A375 (cell line): ENCODE data around the gene XPR1. TPM values are rescaled to one million over a fixed set of nuclear protein-coding genes. Genes with fewer than 3 reads are reported as not detected.

Experiments
- small RNA-seq: library from RNA; depleted of rRNA; stranded (forward); fragments of <200 nt; gene quantifications from one replicate; pipeline ENCODE3, GENCODE V24; 2014
- total RNA-seq: library from RNA; depleted of rRNA; stranded (reverse); fragments of >200 nt; shearing (Covaris generic); gene quantifications from 2 replicates; pipeline ENCODE4 v1.2.3, GENCODE V29; 2014; rRNA removed

XPR1 gene
- 19.2 and 25.2 TPM in 2 replicates for total RNA-seq

GRCh38 chr1:180631766-180632325, at the start of gene XPR1:
Gene XPR1 (plus strand): TSS chr1:180632022. CDS start chr1:180632202, 180 bp downstream.

DNA sequence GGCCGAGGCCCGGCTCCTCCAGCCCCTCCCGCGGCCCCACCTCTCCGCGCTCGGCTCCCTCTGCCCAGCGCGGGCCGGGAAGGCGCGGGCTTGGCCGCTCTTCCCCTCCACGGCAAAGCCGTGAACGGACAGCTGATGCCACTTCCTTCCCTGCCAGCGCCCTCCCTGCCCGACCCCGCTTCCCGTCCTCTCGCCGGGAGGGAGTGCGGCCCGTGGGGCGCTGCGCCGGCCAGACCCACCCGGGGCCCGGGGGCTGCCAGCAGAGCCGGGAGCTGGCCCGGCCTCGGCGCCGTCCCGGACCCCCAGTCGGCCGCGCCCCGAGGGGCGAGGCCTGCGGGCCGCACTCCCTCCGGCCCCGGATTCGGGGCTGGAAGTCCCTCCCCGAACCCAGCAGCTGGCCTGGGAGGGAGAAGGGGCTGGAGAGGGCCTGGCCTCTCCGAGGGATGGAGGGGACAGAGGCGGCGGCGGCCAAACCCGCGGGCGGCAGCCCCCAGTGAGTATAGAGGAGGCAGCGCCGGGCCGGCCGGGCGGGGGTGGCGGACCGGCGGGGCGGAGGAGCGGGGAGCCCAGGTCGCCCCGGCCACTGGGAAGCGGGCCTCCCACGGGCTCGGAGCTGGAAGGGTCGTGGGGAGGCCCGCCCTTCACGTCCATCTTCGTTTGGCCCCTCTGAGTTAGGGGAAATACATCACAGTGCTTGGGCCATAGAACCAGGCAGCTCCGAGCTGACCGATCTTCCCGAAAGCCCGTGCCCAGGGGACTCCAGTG, 281.2 kb downstream of the XPR1 start, which contains the start of gene KIAA1614:
KIAA1614 (plus strand) TSS at position 97 of the 765 bp plus-strand sequence; CDS start at position 444, 347 bp downstream.

Small RNAs within 50 kb of the gene (small RNA-seq; reads per million reads assigned to genes)
- not detected for gene RF00026

Other genes starting within 250 kb of the XPR1 start
- gene ACBD6, start 129.4 kb upstream of the XPR1 start, total RNA-seq, result 117 and 125 TPM in 2 replicates
- gene OVAAL, start 73.1 kb upstream of the XPR1 start, total RNA-seq, result not detected in 2 replicates